Measurements from ENCODE around the gene TCFL5.
"Not testable (repeated sequence)": the region's sequence is repeated elsewhere in the genome, so short reads cannot be mapped to it uniquely, and the experiment has no call there.

TCFL5 gene

GRCh38 chr20:62852841-62853240 is 8.8 kb downstream of the TCFL5 start:
- no peak for DNase-seq

GRCh38 chr20:62852196-62852595 is 9.4 kb downstream of the TCFL5 start:
- no peak for DNase-seq

- no peak for DNase-seq
Measured at GRCh38 chr20:62850333-62850974, 11.2 kb downstream of the TCFL5 start.

- no peak for DNase-seq
Measured at GRCh38 chr20:62849431-62849830, 12.2 kb downstream of the TCFL5 start.

- DNase-seq: not testable (repeated sequence)
Measured at GRCh38 chr20:62848917-62849316, 12.7 kb downstream of the TCFL5 start.

GRCh38 chr20:62846166-62846890 is 15.3 kb downstream of the TCFL5 start:
- DNase-seq: no peak

- DNase-seq: no peak
Measured at GRCh38 chr20:62845416-62846160, 16.0 kb downstream of the TCFL5 start.

- no peak for DNase-seq
Measured at GRCh38 chr20:62844182-62844581, 17.4 kb downstream of the TCFL5 start.

GRCh38 chr20:62843656-62844055 is 18.0 kb downstream of the TCFL5 start:
- DNase-seq: no peak

GRCh38 chr20:62841705-62842212 is 19.9 kb downstream of the TCFL5 start:
- no peak for DNase-seq

GRCh38 chr20:62840244-62841197 is 21.1 kb downstream of the TCFL5 start:
- no peak for DNase-seq

- DNase-seq: no peak
Measured at GRCh38 chr20:62839816-62840215, 21.8 kb downstream of the TCFL5 start.

GRCh38 chr20:62839261-62839660 is 22.4 kb downstream of the TCFL5 start:
- no peak for DNase-seq

GRCh38 chr20:62838128-62838891 is 23.3 kb downstream of the TCFL5 start:
- DNase-seq: no peak

GRCh38 chr20:62837790-62838127 is 23.9 kb downstream of the TCFL5 start:
- no peak for DNase-seq

- DNase-seq: no peak
Measured at GRCh38 chr20:62836967-62837490, 24.6 kb downstream of the TCFL5 start.

GRCh38 chr20:62835931-62836861 is 25.4 kb downstream of the TCFL5 start:
- DNase-seq: no peak

GRCh38 chr20:62834967-62835730 is 26.5 kb downstream of the TCFL5 start:
- no peak for DNase-seq

GRCh38 chr20:62832951-62833391 is 28.7 kb downstream of the TCFL5 start:
- no peak for DNase-seq
